NCI-H2171 treated with DMSO at 0.1 percent for 48 hours (cell line): ENCODE results near the gene SUSD4.

Experiments used
- DNase-seq: peaks from one replicate; lab custom pipeline; 2025; lab: John Stamatoyannopoulos, UW

Gene SUSD4

DNA sequence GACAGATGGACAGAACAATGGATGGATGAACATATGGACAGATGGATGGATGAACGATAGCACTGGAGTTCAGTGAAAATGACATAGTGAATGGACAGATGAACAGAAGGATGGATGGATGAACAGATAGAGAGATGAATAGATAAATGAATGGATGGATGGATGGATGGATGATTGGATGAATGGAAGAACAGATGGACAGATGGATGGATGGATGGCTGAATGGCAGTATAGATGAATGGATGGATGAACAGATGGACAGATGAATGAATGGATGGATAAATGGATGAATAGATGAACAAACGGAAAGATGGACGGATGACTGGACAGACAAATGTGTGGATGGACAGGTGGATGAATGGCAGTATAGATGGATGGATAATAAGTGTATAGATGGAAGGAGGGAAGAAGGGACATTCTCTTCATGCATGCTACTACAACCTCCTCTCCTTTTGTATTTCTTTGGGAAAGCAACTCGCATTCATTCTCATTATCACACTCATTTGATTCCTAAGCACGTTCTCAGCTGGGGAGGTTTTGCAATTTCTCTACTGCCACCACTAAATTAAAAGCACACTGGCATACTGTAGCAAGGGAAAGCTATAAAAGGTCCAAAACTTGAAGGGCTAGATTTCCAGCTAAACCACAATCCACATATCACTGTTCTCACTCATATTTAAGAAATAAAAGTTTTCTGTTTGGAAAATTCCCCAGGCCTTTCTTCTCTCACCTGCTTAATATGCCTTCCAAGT is 34.1 kb downstream of the SUSD4 start:
- no peak for DNase-seq

DNA sequence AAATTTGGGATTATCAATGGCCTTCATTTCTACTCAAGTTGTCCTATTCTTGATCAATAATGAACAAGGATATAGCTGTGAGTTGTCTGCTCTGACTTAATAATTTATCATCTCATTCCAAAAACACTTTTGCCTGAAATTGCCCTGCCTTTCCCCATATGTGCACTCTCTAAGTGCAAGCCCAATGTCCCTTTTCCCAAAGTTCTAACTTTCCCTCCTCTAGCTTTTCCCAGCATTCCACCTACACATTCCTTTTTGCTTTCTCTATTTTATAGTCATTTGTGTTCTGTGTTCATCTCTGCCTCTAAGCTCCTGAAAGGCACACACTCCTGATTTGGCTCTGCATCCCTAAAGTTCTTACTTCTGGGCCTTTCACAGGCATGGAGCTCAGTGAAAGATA is 34.7 kb downstream of the SUSD4 start:
- no peak for DNase-seq

DNA sequence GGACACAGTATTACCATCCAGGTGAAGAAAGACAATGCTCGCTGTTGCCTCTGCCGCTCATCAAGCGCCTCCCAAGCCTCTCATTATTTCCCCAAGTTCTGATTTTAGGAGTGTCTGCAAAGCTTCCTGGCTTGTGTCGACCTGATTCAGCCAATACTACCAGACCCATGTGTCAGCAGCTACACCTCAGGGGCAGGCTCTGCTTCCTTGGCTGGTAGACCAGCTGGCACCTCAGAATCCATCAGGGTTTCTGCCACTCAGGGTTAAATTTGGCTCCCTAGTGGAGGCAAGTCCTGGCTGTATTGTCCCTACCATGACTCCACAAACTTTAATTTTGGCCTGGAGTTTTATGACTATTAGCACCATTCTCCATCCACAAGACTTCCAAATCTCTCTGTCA is 35.4 kb downstream of the SUSD4 start:
- DNase-seq: no peak

DNA sequence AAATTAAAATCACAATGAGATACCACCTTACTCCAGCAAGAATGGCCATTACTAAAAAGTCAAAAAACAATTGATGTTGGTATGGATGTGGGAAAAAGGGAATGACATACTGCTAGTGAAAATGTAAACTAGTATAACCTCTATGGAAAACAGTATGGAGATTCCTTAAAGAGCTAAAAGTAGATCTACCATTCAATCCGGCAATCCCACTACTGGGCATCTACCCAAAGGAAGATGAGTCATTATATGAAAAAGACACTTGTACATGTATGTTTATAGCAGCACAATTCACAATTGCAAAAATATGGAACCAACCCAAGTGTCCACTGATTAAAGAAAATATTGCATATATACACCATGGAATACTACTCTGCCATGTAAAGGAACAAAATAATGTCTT is 37.2 kb downstream of the SUSD4 start:
- no peak for DNase-seq

DNA sequence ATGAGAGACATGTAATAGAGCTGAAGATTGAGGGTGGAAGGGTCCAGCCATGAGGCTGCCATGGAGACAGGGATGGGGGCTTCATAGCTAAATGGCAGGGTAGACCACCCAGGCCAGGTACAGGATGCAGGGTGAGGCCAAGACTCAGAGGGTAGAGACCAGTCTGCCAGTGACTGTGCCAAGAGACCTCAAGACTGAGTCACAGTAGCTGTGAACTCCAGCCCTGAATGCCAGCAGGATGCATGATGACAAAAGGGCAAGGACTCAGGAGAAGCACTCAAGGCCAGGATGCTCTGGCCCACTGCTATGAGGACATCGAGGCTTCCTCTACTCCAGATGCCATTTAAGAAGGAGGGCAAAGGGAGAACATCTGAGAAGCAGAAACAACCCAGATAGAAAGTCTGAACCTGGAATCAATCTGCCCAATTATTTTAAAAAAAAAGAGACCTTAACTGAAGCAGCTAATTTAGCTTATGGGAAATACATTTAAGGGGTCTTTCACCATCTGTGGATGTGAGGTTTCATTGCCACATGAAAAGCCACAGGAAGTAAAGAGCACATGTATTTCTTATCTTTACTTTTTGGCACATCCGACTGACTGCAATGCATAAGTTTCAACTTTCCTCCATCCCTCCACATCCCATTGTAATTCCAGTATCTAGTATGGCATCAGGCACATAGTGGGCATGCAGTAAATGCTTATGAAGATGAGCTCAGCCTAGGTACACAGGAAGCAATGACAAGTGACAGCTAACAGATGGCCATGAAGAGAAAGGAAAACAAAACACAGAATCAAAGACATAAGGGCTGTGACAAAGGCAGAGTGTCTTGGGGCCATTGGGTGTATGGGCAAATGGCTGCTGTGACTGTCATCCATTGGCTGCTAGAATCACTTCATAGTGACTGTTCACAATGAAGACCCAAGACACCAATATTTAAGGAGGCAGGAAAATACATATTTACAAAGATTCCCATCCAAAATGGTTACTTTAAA is 40.2 kb downstream of the SUSD4 start:
- DNase-seq: peak; percentile 67

- no peak for DNase-seq
Measured at GRCh38 chr1:223322868-223323267, 41.1 kb downstream of the SUSD4 start.

DNA sequence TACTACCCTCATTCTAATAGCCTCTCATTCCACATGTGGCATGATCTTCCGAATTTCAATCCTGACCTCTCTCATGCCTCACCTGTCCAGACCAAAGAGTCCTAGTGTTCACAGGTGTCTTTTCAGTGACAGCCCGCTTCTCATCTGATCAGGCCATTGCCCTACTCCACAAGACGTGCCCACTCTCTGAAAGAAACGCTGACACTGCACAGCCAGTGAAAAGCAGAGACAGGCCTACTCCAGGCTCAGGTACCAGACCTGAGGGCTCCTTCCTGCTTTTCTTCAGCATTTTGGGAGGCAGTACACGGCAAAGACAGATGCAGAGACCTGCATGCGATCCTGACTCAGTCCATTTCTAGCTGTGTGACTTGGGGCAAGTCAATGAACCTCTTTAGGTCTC is 43.0 kb downstream of the SUSD4 start:
- DNase-seq: no peak

GRCh38 chr1:223319905-223320580 is 43.9 kb downstream of the SUSD4 start:
- DNase-seq: no peak

GRCh38 chr1:223319398-223319797 is 44.6 kb downstream of the SUSD4 start:
- no peak for DNase-seq

DNA sequence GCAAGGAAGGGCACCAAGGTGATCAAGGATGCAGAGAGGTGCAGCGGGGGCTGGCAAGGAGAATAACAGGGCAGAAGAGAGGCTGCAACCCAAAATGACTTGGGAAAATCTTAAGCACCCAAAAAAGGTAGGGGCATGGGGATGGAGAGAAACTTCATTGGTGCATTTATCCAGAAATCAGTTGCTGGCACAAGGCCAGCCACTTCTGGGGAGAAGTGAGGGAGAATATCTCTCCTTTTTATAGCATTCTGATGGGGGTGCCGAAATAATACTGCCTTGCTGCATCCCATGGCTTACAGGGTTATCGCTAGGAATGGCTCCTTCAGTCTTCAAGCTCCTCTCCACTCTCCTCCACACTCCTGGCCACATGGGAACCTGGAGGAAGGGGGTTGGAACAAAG is 47.9 kb downstream of the SUSD4 start:
- no peak for DNase-seq

GRCh38 chr1:223315665-223316064 is 48.3 kb downstream of the SUSD4 start:
- no peak for DNase-seq

DNA sequence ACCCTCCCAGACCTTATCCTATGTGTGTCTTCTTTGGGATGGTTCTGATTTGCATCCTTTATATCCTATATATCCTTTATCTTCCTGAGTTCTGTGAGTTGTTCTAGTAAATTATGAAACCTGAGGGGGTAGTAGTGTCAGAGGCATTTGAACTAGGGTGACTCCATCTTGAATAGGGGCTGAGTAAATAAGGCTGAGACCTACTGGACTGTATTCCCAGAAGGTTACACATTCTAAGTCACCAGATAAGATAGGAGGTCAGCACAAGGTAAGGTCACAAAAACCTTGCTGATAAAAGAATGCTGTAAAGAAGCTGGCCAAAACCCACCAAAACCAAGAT is 50.6 kb downstream of the SUSD4 start:
- DNase-seq: no peak

DNA sequence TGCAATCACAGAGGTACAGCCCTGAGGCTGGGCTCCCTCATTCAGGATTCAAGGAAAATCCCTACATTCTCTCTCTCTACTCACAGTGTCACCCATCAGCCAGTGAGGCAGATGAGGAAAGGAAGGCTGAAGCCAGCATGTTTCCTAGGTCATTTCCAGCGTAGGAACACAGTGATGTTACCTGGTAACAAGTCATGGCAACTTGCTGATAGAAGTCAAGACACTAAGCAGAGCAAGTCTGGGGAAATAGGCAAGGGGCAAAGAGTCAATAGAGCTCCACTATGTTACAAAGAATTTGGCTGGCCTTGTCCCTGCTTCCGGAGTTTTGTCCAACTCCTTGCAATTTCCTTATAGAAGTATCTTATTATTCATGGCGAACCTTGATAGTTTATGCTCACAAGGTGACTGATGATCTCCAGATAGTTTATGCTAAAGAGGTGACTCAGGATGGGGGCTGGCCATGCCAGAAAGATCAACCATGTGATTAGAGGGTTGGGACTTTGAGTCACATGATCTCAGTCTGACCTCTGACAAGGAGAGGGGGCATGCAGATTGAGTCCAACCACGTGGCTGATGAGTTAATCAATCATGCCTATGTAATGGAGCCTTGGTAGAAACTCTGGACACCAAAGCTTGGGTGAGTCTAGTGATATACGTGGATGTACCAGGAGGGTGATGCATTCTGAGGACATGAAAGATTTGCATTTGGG is 51.1 kb downstream of the SUSD4 start:
- no peak for DNase-seq

DNA sequence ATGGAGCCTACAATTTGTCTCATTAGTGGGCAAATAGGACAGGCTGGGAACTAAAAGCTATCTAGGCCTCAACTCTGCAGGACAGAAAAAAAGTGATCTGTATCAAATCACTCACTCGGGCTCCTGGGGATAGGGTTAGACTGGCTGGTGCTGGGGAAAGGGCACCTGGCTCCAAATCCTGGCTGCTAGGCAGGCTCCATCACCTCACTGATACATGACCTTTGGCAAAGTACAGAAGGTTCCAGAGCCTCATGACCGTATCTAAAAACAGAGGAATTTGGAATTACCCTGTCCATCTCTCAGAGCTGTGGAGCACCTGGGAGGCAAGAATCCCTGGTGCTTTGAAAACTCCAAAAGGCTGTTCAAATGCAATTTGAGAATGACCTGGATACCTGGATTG is 51.7 kb downstream of the SUSD4 start:
- peak; percentile 46 for DNase-seq

- DNase-seq: no peak
Measured at GRCh38 chr1:223311826-223312225, 52.1 kb downstream of the SUSD4 start.

GRCh38 chr1:223308136-223308535 is 55.8 kb downstream of the SUSD4 start:
- no peak for DNase-seq

- DNase-seq: no peak
Measured at GRCh38 chr1:223307544-223307943, 56.4 kb downstream of the SUSD4 start.

DNA sequence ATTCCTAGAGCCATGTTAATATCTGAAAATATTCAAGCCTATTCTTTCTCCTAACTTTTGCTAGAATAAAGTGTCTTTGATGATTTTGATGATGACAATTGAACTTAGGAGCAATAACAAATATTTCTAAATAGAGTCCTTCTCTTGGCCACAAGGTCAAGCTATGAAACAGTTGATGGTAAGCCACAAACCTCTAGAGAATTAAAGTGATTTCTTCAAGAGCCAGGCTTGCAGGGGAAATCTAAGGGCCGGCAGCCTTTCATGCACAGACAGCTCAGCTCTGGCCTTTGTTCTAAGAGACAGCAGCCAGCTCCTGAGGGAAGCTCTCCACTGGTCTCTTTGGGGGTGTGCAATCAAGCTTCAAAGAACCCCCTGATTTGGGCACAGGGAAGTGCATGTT is 59.0 kb downstream of the SUSD4 start:
- no peak for DNase-seq

DNA sequence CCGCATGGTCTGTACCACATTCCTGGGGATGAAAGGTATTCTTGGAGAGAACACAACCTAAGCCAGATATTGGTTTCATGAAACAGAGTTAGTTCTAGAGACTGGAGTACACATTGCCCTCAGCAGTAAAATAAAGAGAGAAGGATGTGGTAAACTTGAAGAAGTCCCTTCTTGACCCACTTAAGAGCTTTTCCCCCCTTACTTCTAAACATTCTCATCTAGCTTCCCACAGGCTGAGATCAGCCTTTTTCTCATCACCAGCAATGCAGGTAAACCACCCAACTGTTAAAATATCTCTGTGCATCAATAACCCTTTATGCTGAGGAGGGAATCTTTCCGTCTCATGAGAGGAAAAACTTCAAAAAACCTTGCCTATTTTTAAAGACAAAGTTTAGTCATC is 62.6 kb downstream of the SUSD4 start:
- DNase-seq: no peak

- DNase-seq: no peak
Measured at GRCh38 chr1:223299553-223299952, 64.4 kb downstream of the SUSD4 start.

DNA sequence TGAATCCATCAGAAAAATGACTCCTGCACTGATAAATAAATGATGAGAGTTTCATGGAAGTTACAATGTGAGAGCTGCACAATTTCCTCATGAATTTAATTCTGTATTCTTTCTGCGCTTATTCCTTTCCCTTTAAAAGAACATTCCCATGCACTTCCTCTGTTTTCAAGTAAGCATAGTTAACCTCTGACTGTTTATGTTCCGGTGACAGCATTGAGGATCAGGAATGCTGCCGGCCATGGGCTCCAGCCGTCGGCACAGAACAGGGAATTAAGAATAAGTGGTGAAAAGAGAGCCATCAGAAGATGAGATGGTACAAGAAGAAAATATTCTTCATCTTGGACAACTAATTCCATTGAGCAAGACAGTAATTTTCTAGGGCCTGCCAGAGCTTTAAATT is 65.3 kb downstream of the SUSD4 start:
- DNase-seq: no peak

DNA sequence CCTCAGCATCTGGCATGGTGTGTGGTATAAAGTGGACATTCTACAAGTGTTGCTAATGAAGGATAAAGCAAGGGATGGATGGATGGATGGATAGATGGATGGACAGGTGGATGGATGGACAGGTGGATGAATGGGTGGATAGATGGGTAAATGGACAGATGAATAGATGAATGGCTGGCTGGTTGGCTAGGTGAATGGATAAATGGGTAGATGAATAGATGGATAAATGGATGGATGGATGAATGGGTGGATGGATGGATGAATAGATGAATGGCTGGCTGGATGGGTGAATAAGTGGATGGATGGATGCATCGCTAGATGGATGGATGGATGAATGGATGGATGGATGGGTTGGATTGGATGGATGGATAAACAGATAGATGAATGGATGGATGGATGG is 66.2 kb downstream of the SUSD4 start:
- no peak for DNase-seq
